GM18499 (cell line): ENCODE data around the gene DMRT3.

Source experiments
- ATAC-seq: cut with Tn5 transposase; IDR thresholded peaks from one replicate; pipeline ENCODE4 v1.9.1; 2021; ENCODE audit warnings: moderate number of reproducible peaks; ENCODE audit not compliant: insufficient read depth, unreplicated experiment

DMRT3 gene

GRCh38 chr9:976258-976942 is at the start of gene DMRT3:
DMRT3 (plus strand) TSS chr9:976655; CDS start chr9:977002, 347 bp downstream.
- ATAC-seq = no peak

- no peak for ATAC-seq
Observed at GRCh38 chr9:926976-927375, 49.5 kb upstream of the DMRT3 start.

- ATAC-seq = no peak
Observed at GRCh38 chr9:928363-929042, 48.0 kb upstream of the DMRT3 start.

GRCh38 chr9:929719-930118 is 46.7 kb upstream of the DMRT3 start:
- no peak for ATAC-seq

GRCh38 chr9:933356-933755 is 43.1 kb upstream of the DMRT3 start:
- no peak for ATAC-seq

DNA sequence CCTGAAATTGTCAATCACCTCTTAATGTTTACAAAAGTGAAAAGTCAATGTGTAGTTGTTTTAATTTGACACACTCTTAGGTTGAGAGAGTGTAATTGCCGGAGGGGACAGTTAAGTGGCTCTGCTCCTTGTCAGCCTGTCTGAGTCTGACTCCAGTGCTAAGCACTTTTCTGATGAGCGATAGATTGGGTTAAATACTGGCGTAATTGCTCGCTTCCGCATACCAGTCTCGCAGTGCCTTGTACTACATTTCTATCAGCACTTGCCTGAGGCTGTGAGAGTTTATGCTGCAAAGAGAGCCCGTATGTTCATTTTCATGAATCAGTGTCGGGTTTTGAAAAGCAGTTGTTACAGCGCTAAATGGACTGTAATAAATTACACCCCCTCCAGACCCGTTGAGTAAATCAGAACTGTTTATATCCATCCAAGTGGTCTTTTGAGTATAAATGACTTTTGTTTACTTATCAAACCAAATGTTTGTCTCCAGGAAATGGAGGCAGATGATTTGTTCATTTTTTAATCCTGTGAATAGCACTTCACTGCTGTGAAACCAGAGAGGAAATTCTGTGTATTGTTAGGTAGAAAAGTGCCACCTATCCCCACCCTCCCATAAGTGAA is 41.0 kb upstream of the DMRT3 start:
- ATAC-seq = no peak

- ATAC-seq = no peak
Observed at GRCh38 chr9:942805-943580, 33.5 kb upstream of the DMRT3 start.

- ATAC-seq = no peak
Observed at GRCh38 chr9:947985-948384, 28.5 kb upstream of the DMRT3 start.

DNA sequence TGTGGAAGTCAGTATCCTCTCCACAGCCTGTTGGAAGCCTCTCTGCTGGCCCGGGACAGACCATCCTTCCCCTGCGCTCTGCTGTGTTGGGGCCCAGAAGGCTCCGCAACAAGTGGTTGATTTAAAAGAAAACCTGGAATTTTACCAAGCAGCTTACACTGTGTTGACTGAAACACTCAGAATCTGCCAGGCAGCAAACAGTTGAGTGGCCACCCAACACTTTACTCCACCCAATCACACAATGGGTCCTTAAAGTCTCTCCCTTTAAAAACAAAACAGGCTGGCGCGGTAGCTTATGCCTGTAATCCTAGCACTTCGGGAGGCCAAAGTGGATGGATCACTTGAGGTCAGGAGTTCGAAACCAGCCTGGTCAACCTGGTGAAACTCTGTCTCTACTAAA is 28.0 kb upstream of the DMRT3 start:
- no peak for ATAC-seq

- ATAC-seq = no peak
Observed at GRCh38 chr9:950139-950538, 26.3 kb upstream of the DMRT3 start.

GRCh38 chr9:952546-952945 is 23.9 kb upstream of the DMRT3 start:
- ATAC-seq = no peak

- no peak for ATAC-seq
Observed at GRCh38 chr9:959105-959504, 17.4 kb upstream of the DMRT3 start.

DNA sequence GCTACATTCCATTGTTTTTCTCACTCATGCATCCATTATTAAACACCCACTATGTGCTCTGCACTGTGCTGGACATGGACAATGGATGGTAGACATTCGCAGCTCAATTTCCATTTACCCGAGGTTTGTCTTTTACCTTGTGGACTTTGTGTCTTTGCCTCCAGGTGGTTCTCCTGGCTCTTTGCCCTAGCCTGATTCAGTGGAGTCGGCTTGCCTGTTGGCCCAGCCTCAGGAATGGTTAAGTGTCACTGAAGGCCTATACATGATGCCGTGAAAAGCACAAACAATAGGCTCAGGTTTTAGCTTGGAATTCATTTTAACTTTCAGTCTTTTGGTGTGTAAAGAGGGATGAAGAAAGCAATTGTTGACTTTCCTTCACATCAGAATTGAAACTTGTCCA is 16.5 kb upstream of the DMRT3 start:
- no peak for ATAC-seq

- no peak for ATAC-seq
Observed at GRCh38 chr9:962023-962422, 14.4 kb upstream of the DMRT3 start.

DNA sequence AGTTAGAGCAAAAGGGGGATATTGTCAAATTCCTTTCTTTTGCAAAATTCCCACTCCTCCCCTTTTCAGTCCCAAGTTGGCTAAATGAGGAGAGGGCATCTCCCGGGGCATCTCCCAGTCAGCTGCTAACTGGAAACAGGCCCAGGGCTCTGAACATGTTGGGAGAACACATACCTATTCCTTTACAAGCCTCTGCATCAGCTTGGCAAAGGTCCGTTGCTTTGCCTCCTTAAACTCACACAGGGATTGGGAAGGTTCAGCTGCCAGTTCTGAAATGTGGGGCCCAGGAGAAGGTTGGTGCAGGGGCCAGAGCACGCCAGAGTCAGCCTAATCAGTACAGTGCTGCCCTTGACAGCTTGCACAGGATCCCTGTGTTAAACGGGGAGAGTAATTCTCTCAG is 11.0 kb upstream of the DMRT3 start:
- ATAC-seq = no peak

- no peak for ATAC-seq
Observed at GRCh38 chr9:966870-967269, 9.6 kb upstream of the DMRT3 start.

DNA sequence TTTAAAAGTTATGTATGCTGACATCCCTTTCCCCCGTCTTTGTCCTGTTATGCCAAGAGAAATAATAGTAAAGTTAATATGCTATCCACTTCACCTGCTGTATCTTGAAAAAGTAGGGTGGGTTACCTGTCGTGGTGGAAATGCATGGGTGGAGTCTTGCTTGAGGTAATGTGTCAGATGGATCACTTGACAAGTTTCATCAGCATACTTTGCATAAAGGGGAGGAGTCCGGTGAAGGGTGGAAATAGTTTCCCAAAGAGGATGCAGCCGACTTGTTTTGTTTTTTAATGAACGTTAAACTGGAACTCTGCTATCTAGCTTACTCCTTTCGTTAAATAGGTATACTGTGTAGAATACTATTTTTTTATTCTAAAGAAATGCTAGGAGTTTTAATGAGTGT is 9.0 kb upstream of the DMRT3 start:
- ATAC-seq = no peak

GRCh38 chr9:967903-968641 is 8.4 kb upstream of the DMRT3 start:
- ATAC-seq = no peak

DNA sequence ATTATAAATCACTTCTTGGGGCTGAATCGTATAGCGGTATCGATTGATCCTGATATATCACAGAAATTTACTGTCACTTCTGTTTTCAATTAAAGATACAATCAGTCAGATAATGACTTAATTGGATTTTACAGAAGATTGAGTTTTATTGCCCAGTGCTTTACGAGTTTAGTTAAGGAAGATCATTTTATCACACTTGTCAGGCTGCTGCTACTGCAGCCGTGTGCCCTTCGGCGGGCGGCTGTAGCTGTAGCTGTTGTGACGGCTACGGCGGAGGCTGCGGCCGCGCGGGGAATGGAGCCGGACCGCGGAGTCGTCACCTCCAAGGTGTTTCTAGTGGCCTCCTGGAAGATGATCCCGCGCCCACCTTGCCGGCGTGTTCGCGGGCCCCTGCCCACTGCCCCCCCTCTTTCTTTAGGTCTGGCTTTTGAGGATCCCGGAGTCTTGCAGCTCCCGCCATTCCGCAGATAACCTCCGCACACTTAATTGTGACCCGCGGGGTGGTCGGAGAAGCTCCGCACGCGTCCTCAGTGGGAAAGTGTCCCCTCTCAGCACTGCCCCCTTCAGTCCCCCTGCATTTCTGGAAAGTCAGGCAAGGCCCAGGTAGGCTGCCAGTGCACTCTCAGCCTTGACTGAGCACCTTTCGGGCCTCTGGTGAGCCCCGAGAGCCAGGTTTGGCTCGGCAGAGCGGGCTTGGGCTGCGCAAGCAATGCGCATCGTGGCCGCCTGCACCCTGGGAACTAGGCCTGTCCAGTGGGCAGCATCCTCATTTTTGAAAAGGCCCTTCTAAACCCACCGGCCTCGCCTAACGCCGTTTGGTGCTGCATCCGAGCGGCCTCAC is 6.9 kb upstream of the DMRT3 start:
- no peak for ATAC-seq
